Measurements from ENCODE around the gene SEMA5A. TPM values are rescaled to one million over a fixed set of nuclear protein-coding genes. Genes with fewer than 3 reads are reported as not detected.

Gene SEMA5A
- total RNA-seq, 1 donor from 2014 or later: 1.6 TPM

- Histone ChIP-seq H3K4me3 (ENCODE audit: low read depth, low read length) (no peak overlapping the region), H3K27me3 (ENCODE audit: control insufficient read depth, insufficient read depth, low read length) (no peaks in the 10 kb centered on the region), H3K36me3 (ENCODE audit: control insufficient read depth, insufficient read depth, low read length) (no peaks in the 10 kb centered on the region)
- FAIRE-seq: no peak
- TF ChIP-seq, protein P1, sequence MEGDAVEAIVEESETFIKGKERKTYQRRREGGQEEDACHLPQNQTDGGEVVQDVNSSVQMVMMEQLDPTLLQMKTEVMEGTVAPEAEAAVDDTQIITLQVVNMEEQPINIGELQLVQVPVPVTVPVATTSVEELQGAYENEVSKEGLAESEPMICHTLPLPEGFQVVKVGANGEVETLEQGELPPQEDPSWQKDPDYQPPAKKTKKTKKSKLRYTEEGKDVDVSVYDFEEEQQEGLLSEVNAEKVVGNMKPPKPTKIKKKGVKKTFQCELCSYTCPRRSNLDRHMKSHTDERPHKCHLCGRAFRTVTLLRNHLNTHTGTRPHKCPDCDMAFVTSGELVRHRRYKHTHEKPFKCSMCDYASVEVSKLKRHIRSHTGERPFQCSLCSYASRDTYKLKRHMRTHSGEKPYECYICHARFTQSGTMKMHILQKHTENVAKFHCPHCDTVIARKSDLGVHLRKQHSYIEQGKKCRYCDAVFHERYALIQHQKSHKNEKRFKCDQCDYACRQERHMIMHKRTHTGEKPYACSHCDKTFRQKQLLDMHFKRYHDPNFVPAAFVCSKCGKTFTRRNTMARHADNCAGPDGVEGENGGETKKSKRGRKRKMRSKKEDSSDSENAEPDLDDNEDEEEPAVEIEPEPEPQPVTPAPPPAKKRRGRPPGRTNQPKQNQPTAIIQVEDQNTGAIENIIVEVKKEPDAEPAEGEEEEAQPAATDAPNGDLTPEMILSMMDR (IDR thresholded peaks at IDR 0.05; ENCODE audit: insufficient read depth, low read length, severe bottlenecking): no peak
- no peak for DNase-seq (ENCODE audit: low read depth)
Measured at GRCh38 chr5:9052421-9052820, 493.5 kb downstream of the SEMA5A start.

GRCh38 chr5:9051779-9052178 lies 494.1 kb downstream of the SEMA5A start:
- TF ChIP-seq, protein P1 (IDR thresholded peaks at IDR 0.05; ENCODE audit: insufficient read depth, low read length, severe bottlenecking): no peak
- Histone ChIP-seq H3K36me3 (ENCODE audit: control insufficient read depth, insufficient read depth, low read length) (no peaks in the 10 kb centered on the region), H3K4me3 (ENCODE audit: low read depth, low read length) (no peak overlapping the region), H3K27me3 (ENCODE audit: control insufficient read depth, insufficient read depth, low read length) (no peaks in the 10 kb centered on the region)
- no peak for DNase-seq (ENCODE audit: low read depth)
- no peak for FAIRE-seq

DNA sequence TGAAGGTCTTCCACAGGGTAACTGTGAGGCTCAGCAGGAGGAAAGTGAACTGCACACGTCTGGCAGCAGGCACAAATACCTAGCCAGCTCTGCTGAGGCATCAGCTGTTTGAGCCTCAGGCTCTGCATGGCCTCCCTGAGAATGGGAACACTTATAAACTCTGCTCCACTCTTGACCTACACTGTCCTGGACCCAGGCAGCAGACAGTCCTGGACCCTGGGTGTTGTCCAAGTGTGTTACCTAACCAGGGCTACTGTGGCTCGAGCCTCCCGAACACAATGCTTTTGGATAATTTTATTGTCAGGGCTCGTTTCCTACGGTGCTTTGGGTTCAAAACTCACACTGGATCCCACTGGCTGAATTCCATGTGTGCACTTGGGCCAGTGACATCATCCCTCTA lies 497.9 kb downstream of the SEMA5A start:
- Histone ChIP-seq H3K36me3 (ENCODE audit: control insufficient read depth, insufficient read depth, low read length) (no peaks in the 10 kb centered on the region), H3K4me3 (ENCODE audit: low read depth, low read length) (no peak overlapping the region), H3K27me3 (ENCODE audit: control insufficient read depth, insufficient read depth, low read length) (no peaks in the 10 kb centered on the region)
- DNase-seq (ENCODE audit: low read depth) (no peak), FAIRE-seq (no peak)
- TF ChIP-seq, protein P1 (IDR thresholded peaks at IDR 0.05; ENCODE audit: insufficient read depth, low read length, severe bottlenecking): no peak

- H3K27me3 ChIP-seq (ENCODE audit: control insufficient read depth, insufficient read depth, low read length): no peaks in the 10 kb centered on the region
- no peak overlapping the region for H3K4me3 ChIP-seq (ENCODE audit: low read depth, low read length)
- TF ChIP-seq, protein P1 (IDR thresholded peaks at IDR 0.05; ENCODE audit: insufficient read depth, low read length, severe bottlenecking): no peak
- FAIRE-seq: peak; percentile 70
- no peaks in the 10 kb centered on the region for H3K36me3 ChIP-seq (ENCODE audit: control insufficient read depth, insufficient read depth, low read length)
- DNase-seq (ENCODE audit: low read depth): peak; percentile 70
Measured at GRCh38 chr5:9046756-9047481, 499.0 kb downstream of the SEMA5A start.

GRCh38 chr5:9045946-9046345 lies 499.9 kb downstream of the SEMA5A start:
- no peak overlapping the region for H3K4me3 ChIP-seq (ENCODE audit: low read depth, low read length)
- TF ChIP-seq, protein P1 (IDR thresholded peaks at IDR 0.05; ENCODE audit: insufficient read depth, low read length, severe bottlenecking): no peak
- DNase-seq (ENCODE audit: low read depth) (no peak), FAIRE-seq (no peak)
- H3K27me3 ChIP-seq (ENCODE audit: control insufficient read depth, insufficient read depth, low read length): no peaks in the 10 kb centered on the region
- no peaks in the 10 kb centered on the region for H3K36me3 ChIP-seq (ENCODE audit: control insufficient read depth, insufficient read depth, low read length)

- Histone ChIP-seq H3K27me3 (ENCODE audit: control insufficient read depth, insufficient read depth, low read length) (no peaks in the 10 kb centered on the region), H3K36me3 (ENCODE audit: control insufficient read depth, insufficient read depth, low read length) (no peaks in the 10 kb centered on the region), H3K4me3 (ENCODE audit: low read depth, low read length) (no peak overlapping the region)
- FAIRE-seq: no peak
- TF ChIP-seq, protein P1 (IDR thresholded peaks at IDR 0.05; ENCODE audit: insufficient read depth, low read length, severe bottlenecking): no peak
- DNase-seq (ENCODE audit: low read depth): no peak
Measured at GRCh38 chr5:9042241-9042640, 503.6 kb downstream of the SEMA5A start.

All from bronchial epithelial cell (primary cell).